IMR-90 (cell line): Measurements from ENCODE around the gene OR5AN1. TPM values are rescaled to one million over a fixed set of nuclear protein-coding genes. Genes with fewer than 3 reads are reported as not detected.

Source experiments
- ATAC-seq: fragments of 200-7000 bp; cut with Tn5 transposase; 2 replicates; pipeline ENCODE4 v1.9.1; 2020; ENCODE audit warnings: low read depth, mild to moderate bottlenecking, moderate library complexity
- BruUV-seq: library from RNA; stranded (reverse); fragments of 400-500 nt; replicated peaks from 2 replicates; lab custom pipeline; 2021; lab: Mats Ljungman, UMichigan
- CTCF ChIA-PET: fragments of 300-600 bp; formaldehyde crosslinking; extraction: SDS; loops from one replicate; lab custom pipeline; 2021; ENCODE audit warnings: antibody characterized with exemption; lab: Yijun Ruan, JAX
- POLR2A ChIA-PET: fragments of 300-600 bp; sonication (Branson Sonifier 250); formaldehyde crosslinking; loops from one replicate; lab custom pipeline; 2022; ENCODE audit warnings: antibody characterized with exemption; ENCODE audit not compliant: unreplicated experiment; lab: Charles Lee
- DNase-seq: peaks from one replicate; pipeline ENCODE4 v3.0.0; 2013
- H2AFZ ChIP-seq: replicated peaks from 2 replicates; pipeline ENCODE3; 2013; ENCODE audit warnings: low read length, mild to moderate bottlenecking; ENCODE audit not compliant: poor library complexity
- H2AK5ac ChIP-seq: 2 replicates; pipeline ENCODE4 v1.6.1; 2013; ENCODE audit warnings: low read depth, low read length, inconsistent platforms
- H2AK9ac ChIP-seq: replicated peaks from 2 replicates; pipeline ENCODE3; 2013; ENCODE audit warnings: mild to moderate bottlenecking, low read depth, low read length, moderate library complexity; ENCODE audit not compliant: poor library complexity
- H2BK120ac ChIP-seq: 2 replicates; pipeline ENCODE4 v1.6.1; 2013; ENCODE audit warnings: low read depth, low read length, inconsistent platforms
- H2BK15ac ChIP-seq: 3 replicates; pipeline ENCODE4 v1.6.1; 2013; ENCODE audit warnings: low read depth, low read length, inconsistent platforms
- H2BK20ac ChIP-seq: 2 replicates; pipeline ENCODE4 v1.6.1; 2013; ENCODE audit warnings: low read depth, mild to moderate bottlenecking, inconsistent platforms, low read length, moderate library complexity
- H2BK5ac ChIP-seq: 2 replicates; pipeline ENCODE4 v1.6.1; 2013; ENCODE audit warnings: mild to moderate bottlenecking, low read depth, low read length, inconsistent platforms; ENCODE audit not compliant: poor library complexity, severe bottlenecking
- H3K14ac ChIP-seq: replicated peaks from 2 replicates; pipeline ENCODE4 v1.6.1; 2013; ENCODE audit warnings: low read depth, low read length, inconsistent platforms
- H3K18ac ChIP-seq: 2 replicates; pipeline ENCODE4 v1.6.1; 2013; ENCODE audit warnings: low read depth, low read length, control low read depth
- H3K23ac ChIP-seq: 2 replicates; pipeline ENCODE4 v1.6.1; 2013; ENCODE audit warnings: low read depth, low read length, inconsistent platforms
- H3K27ac ChIP-seq: 2 replicates; pipeline ENCODE4 v1.5.1; 2013; ENCODE audit warnings: mild to moderate bottlenecking, control low read depth, low read length; ENCODE audit not compliant: insufficient read depth
- H3K27me3 ChIP-seq: 2 replicates; pipeline ENCODE4 v1.6.1; 2013; ENCODE audit warnings: low read length; ENCODE audit not compliant: control insufficient read depth, insufficient read depth
- H3K36me3 ChIP-seq: 2 replicates; pipeline ENCODE4 v1.6.1; 2013; ENCODE audit warnings: low read length, mixed read lengths; ENCODE audit not compliant: control insufficient read depth, insufficient read depth
- H3K4ac ChIP-seq: 2 replicates; pipeline ENCODE4 v1.6.1; 2013; ENCODE audit warnings: low read depth, low read length, inconsistent platforms
- H3K4me1 ChIP-seq: 2 replicates; pipeline ENCODE4 v1.6.1; 2013; ENCODE audit warnings: low read length, mixed read lengths; ENCODE audit not compliant: control insufficient read depth, insufficient read depth
- H3K4me2 ChIP-seq: 2 replicates; pipeline ENCODE4 v1.6.1; 2013; ENCODE audit warnings: low read depth, mild to moderate bottlenecking, control low read depth, low read length, moderate library complexity
- H3K4me3 ChIP-seq: 2 replicates; pipeline ENCODE4 v1.5.1; 2013; ENCODE audit warnings: low read depth, mild to moderate bottlenecking, control low read depth, low read length, moderate library complexity; ENCODE audit not compliant: insufficient read depth
- H3K56ac ChIP-seq: 2 replicates; pipeline ENCODE4 v1.6.1; 2013; ENCODE audit warnings: low read length, inconsistent platforms; ENCODE audit not compliant: insufficient read depth; ENCODE audit errors: extremely low read depth
- H3K79me1 ChIP-seq, 2 experiments: 2 replicates each; pipeline ENCODE4 v1.6.1; 2013; ENCODE audit warnings: low read length in 2 of 2, inconsistent platforms in 1 of 2, low read depth in 1 of 2
- H3K9ac ChIP-seq: 2 replicates; pipeline ENCODE4 v1.6.1; 2013; ENCODE audit warnings: low read depth, low read length, control low read depth
- H3K9me1 ChIP-seq: 2 replicates; pipeline ENCODE4 v1.6.1; 2013; ENCODE audit warnings: low read length, inconsistent platforms; ENCODE audit not compliant: insufficient read depth
- H3K9me3 ChIP-seq: 2 replicates; pipeline ENCODE4 v1.6.1; 2013; ENCODE audit warnings: low read length; ENCODE audit not compliant: control insufficient read depth, insufficient read depth
- H4K20me1 ChIP-seq: 2 replicates; pipeline ENCODE4 v1.6.1; 2013; ENCODE audit warnings: low read length, inconsistent platforms; ENCODE audit not compliant: insufficient read depth
- H4K5ac ChIP-seq: 2 replicates; pipeline ENCODE4 v1.6.1; 2013; ENCODE audit warnings: mild to moderate bottlenecking, low read depth, low read length, control low read depth
- H4K8ac ChIP-seq, 2 experiments: 2 replicates each; pipeline ENCODE4 v1.6.1; 2013; ENCODE audit warnings: low read depth in 2 of 2, low read length in 2 of 2, control low read depth in 1 of 2, inconsistent platforms in 1 of 2
- H4K91ac ChIP-seq: 2 replicates; pipeline ENCODE4 v1.6.1; 2013; ENCODE audit warnings: low read depth, low read length, inconsistent platforms; ENCODE audit not compliant: insufficient read depth
- BHLHE40 ChIP-seq: fragments of 150-350 bp; IDR thresholded peaks from 2 replicates; pipeline ENCODE4 v1.6.1; 2016; ENCODE audit warnings: mild to moderate bottlenecking, low read depth, low read length
- CEBPB ChIP-seq: IDR thresholded peaks from 2 replicates; pipeline ENCODE4 v1.6.1; 2012; ENCODE audit warnings: low read depth, low read length, improper control_type of control experiment
- CHD1 ChIP-seq: IDR thresholded peaks from 2 replicates; pipeline ENCODE4 v1.6.1; 2012; ENCODE audit warnings: low read depth, low read length, improper control_type of control experiment
- CTCF ChIP-seq: conservative IDR thresholded peaks from 2 replicates; pipeline ENCODE4 v1.5.1; 2012; ENCODE audit warnings: mild to moderate bottlenecking, low read depth, low read length, improper control_type of control experiment
- ELK1 ChIP-seq: fragments of 150-350 bp; IDR thresholded peaks from 2 replicates; pipeline ENCODE4 v1.6.1; 2016; ENCODE audit warnings: low read depth, mild to moderate bottlenecking, low read length, moderate library complexity, borderline replicate concordance
- FOS ChIP-seq: fragments of 150-350 bp; IDR thresholded peaks from 2 replicates; pipeline ENCODE4 v1.6.1; 2016; ENCODE audit warnings: low read depth, low read length
- MAFK ChIP-seq: IDR thresholded peaks from 2 replicates; pipeline ENCODE4 v1.6.1; 2012; ENCODE audit warnings: low read depth, low read length, improper control_type of control experiment
- MAZ ChIP-seq: IDR thresholded peaks from 2 replicates; pipeline ENCODE4 v1.6.1; 2012; ENCODE audit warnings: low read depth, mild to moderate bottlenecking, low read length, improper control_type of control experiment, moderate library complexity, borderline replicate concordance
- MXI1 ChIP-seq: IDR thresholded peaks from 2 replicates; pipeline ENCODE4 v1.6.1; 2012; ENCODE audit warnings: low read depth, mild to moderate bottlenecking, low read length, moderate library complexity, borderline replicate concordance
- NFE2L2 ChIP-seq: fragments of 150-350 bp; IDR thresholded peaks from 2 replicates; pipeline ENCODE4 v1.6.1; 2016; ENCODE audit warnings: low read depth, mild to moderate bottlenecking, low read length
- POLR2A ChIP-seq: IDR thresholded peaks from 2 replicates; pipeline ENCODE4 v1.6.1; 2012; ENCODE audit warnings: mild to moderate bottlenecking, low read depth, low read length
- RAD21 ChIP-seq: IDR thresholded peaks from 2 replicates; pipeline ENCODE4 v1.6.1; 2012; ENCODE audit warnings: low read length, improper control_type of control experiment
- RCOR1 ChIP-seq: IDR thresholded peaks from 2 replicates; pipeline ENCODE4 v1.6.1; 2012; ENCODE audit warnings: mild to moderate bottlenecking, low read length, improper control_type of control experiment; ENCODE audit not compliant: insufficient replicate concordance
- RFX5 ChIP-seq: IDR thresholded peaks from 2 replicates; pipeline ENCODE4 v1.8.0; 2012; ENCODE audit warnings: low read depth, mild to moderate bottlenecking, low read length, moderate library complexity
- SMC3 ChIP-seq: fragments of 150-350 bp; IDR thresholded peaks from 2 replicates; pipeline ENCODE4 v1.6.1; 2016; ENCODE audit warnings: low read depth, mild to moderate bottlenecking, antibody characterized with exemption, low read length, moderate library complexity
- dilution Hi-C: fragments of 300-500 bp; cut with HindIII; formaldehyde crosslinking; loops from one replicate; pipeline ENCODE4 v1.14.3; 2018; ENCODE audit warnings: low sequenced_read_pairs; ENCODE audit not compliant: unreplicated experiment
- in situ Hi-C: fragments of 300-500 bp; cut with MboI; formaldehyde crosslinking; loops from 3 replicates; pipeline ENCODE4 v1.14.3; 2019; ENCODE audit warnings: low sequenced_read_pairs, inconsistent platforms, mixed read lengths
- intact Hi-C: fragments of 100-400 bp; cut with micrococcal nuclease; formaldehyde crosslinking; loops from 2 replicates; pipeline ENCODE4 v1.10.0; 2022
- polyA plus RNA-seq, 3 experiments: library from polyadenylated mRNA; depleted of rRNA; stranded (reverse); fragments of >200 nt; gene quantifications; 2 replicates each; pipeline ENCODE4 v1.2.3, GENCODE V29; 2012; ENCODE audit warnings: low replicate concordance in 1 of 3
- total RNA-seq: library from RNA; depleted of rRNA; stranded (reverse); fragments of >200 nt; gene quantifications from 2 replicates; pipeline ENCODE4 v1.2.3, GENCODE V29; 2012
- TF ChIP-seq, protein P1 (sequence below): fragments of 150-350 bp; IDR thresholded peaks from 2 replicates; pipeline ENCODE4 v1.6.1; 2017; ENCODE audit warnings: mild to moderate bottlenecking, antibody characterized with exemption, low read length, low read depth

Gene OR5AN1
- total and polyA plus RNA-seq, 2 of the 4 experiments (the other 2 are of a cell fraction), result not detected

GRCh38 chr11:59394186-59394585 lies 35.5 kb downstream of the OR5AN1 start:
- ChIA-PET CTCF (no interaction called here), POLR2A (no interaction called here)
- BruUV-seq, result no TSS peak
- Histone ChIP-seq H2AK5ac (no peak overlapping the region), H4K5ac (no peak overlapping the region), H2BK5ac (no peak overlapping the region), H3K4ac (no peak overlapping the region), H4K8ac (no peak overlapping the region), H2AFZ (no peak overlapping the region), H2AK9ac (no peak overlapping the region), H4K91ac (no peak overlapping the region), H2BK120ac (no peak overlapping the region), H3K14ac (no peak overlapping the region), H3K9me3 (no peaks in the 10 kb centered on the region), H2BK15ac (no peak overlapping the region), H3K27ac (no peak overlapping the region), H3K36me3 (no peaks in the 10 kb centered on the region), H3K27me3 (no peaks in the 10 kb centered on the region), H3K56ac (no peak overlapping the region), H3K4me3 (no peak overlapping the region), H3K4me2 (no peak overlapping the region), H4K20me1 (no peaks in the 10 kb centered on the region), H3K9ac (no peak overlapping the region), H3K18ac (no peak overlapping the region), H3K4me1 (no peaks in the 10 kb centered on the region), H3K23ac (no peak overlapping the region), H2BK20ac (no peak overlapping the region), H3K9me1 (no peaks in the 10 kb centered on the region), H3K79me1 (no peaks in the 10 kb centered on the region)
- no peak for TF ChIP-seq RFX5
- TF ChIP-seq BHLHE40, result no peak
- no peak for TF ChIP-seq ELK1
- TF ChIP-seq NFE2L2, result no peak
- TF ChIP-seq CEBPB, result no peak
- no peak for TF ChIP-seq CTCF
- TF ChIP-seq MAFK, result no peak
- TF ChIP-seq CHD1, result no peak
- TF ChIP-seq MAZ, result no peak
- TF ChIP-seq, protein P1, sequence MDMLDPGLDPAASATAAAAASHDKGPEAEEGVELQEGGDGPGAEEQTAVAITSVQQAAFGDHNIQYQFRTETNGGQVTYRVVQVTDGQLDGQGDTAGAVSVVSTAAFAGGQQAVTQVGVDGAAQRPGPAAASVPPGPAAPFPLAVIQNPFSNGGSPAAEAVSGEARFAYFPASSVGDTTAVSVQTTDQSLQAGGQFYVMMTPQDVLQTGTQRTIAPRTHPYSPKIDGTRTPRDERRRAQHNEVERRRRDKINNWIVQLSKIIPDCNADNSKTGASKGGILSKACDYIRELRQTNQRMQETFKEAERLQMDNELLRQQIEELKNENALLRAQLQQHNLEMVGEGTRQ, result no peak
- no peak for TF ChIP-seq POLR2A
- no peak for TF ChIP-seq RCOR1
- TF ChIP-seq RAD21, result no peak
- TF ChIP-seq FOS, result no peak
- no peak for TF ChIP-seq MXI1
- no peak for TF ChIP-seq SMC3
- dilution Hi-C loops (no loop called here), in situ Hi-C loops (no loop called here), intact Hi-C loops (no loop called here)
- no peak for ATAC-seq
- no peak for DNase-seq
